ENCODE results near the gene KRTAP2-2.
"Not testable (repeated sequence)": the region's sequence is repeated elsewhere in the genome, so short reads cannot be mapped to it uniquely, and the experiment has no call there.

Gene KRTAP2-2, protein sequence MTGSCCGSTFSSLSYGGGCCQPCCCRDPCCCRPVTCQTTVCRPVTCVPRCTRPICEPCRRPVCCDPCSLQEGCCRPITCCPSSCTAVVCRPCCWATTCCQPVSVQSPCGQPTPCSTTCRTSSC

DNA sequence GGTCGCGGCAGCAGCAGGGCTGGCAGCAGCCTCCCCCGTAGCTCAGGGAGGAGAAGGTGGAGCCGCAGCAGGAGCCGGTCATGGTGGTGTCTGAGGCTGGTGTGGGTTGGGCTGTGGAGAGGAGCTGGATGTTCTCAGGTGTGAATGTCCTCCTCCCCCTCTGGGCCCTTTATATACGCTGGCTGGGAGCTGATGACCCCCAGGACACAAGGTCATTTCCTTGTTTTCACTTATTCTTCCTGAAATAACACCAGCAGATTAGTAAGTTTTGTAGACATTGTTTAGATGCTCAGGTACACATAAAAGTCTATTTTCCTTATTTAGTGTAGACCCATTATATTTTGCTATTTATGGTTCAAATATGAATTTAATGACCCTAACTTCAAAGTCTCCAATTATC lies at the start of gene KRTAP2-2:
Gene KRTAP2-2, minus strand, starts transcription at position 101 of the 400 bp plus-strand sequence. Its CDS starts 19 bp downstream, at position 82.
- DNase-seq: not testable (repeated sequence)

DNA sequence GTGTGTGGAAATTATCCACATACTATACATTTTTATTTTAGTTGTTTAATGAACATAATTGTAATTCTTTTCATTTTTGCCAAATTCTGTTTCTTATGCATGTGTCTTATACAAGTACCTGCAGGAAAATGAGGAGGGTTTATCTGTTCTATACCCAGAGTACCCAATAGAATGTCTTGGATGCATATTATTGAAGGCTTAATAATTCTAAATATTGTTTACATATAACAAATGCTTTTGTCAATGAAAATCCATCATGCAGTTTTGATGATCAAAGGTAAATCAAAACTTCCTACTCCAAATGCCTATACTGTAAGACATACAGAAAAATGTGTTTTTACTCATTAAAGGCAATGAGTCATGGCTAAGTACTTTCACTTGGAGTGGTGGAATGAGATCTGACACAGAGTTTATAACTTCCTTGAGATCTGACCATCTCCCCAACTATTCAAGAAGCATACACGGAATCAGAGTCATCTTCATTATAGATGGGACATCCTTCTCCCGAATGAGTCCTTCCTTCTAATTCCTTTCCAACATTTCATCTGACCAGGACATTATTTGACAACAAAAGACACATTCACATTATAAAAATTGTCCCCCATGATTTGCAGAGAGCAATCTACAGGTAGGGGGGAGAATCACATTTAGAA lies 49.5 kb upstream of the KRTAP2-2 start:
- DNase-seq: not testable (repeated sequence)

DNA sequence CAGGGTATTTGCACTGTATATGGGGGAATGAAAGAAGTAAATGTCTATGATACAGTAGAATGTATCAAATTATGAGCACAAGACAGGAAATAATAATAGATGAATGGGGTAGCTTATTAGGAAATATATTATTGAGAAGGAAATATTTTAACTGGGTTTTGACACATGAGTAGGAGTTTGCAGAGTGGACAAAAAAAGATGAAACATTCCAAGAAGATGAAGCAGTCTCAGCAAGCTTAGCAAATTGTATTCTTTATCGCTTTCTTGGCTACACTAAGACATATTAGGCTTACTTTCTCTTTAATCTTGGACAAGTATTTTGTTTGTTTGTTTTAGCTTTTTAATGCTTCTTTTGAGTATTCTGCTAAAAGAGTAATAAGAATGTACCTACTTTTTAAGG lies 48.9 kb upstream of the KRTAP2-2 start:
- DNase-seq: no peak

DNA sequence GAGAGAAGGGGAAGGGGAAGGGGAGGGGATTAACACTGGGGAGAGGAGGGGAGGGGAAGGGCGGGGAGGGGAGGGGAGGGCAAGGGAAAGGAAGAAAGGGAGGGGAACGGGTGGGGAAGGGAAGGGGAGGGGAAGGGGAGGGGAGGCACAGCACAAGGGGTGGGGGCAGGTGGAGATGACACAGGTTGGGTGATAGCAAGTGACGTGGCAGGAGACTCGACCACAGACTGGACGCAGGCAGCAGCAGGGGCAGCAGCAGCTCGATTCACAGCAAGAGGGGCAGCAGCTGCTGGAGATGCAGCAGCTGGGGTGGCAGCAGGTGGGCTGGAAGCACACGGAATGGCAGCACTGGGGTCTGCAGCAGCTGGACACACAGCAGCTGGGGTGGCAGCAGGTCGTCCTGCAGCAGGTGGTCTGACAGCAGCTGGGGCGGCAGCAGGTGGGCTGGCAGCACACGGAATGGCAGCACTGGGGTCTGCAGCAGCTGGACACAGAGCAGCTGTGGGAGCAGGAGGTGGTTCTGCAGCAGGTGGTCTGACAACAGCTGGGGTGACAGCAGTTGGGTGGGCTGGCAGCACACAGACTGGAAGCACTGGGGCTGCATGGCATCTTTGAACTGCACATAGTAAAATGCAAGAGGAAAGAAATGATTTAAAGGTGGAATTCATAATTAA lies 46.7 kb upstream of the KRTAP2-2 start, which contains the start of gene KRTAP4-16:
Gene KRTAP4-16, minus strand, starts transcription at position 624 of the 674 bp plus-strand sequence. Its CDS starts 0 bp downstream, at position 624.
- DNase-seq: no peak

DNA sequence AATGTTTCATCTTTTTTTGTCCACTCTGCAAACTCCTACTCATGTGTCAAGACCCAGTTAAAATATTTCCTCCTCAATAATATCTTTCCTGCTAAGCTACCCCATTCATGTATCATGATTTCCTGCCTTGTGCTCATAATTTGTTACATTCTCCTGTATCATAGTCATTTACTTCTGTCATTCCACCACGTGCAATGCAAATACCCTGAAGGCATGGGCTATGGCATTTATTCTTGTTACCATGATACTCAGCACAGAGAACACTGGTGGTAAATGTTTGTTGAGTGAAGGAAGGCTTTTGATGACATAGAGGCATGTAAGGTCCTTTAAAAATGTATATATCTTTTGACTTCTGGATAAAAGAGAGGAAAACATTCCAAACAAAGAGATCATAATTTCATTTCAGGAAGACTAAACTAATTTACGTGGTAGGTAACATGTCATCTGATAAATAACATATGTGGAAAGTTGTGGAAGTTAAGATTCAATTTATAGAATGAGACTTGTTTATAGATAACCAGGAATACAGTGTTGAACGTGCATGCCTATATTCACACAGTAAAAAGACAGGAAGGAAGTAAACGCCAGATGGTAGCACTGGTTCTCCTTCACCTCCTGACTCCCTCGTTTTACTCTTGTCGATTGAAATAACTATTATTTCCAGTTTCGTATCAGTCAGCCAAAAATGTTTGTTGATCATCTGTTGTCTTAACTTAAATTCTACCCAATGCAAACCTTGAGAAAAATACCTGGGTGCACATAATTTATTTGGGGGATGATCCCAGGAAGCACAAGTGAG lies 44.9 kb upstream of the KRTAP2-2 start:
- DNase-seq: not testable (repeated sequence)

DNA sequence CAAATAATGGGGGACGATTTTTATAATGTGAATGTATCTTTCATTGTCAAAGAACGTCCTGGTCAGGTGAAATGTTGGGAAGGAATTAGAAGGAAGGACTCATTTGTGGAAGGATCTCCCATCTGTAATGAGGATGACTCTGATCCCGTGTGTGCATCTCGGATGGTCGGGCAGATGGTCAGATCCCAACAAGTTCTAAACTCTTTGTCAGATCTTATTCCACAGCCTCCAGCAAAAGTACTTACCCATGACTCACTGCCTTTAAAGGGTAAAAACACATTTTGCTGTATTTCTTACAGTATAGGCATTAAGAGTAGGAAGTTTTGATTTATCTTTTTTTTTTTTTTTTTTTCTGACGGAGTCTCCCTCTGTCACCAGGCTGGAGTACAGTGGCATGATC lies 43.5 kb upstream of the KRTAP2-2 start:
- no peak for DNase-seq

DNA sequence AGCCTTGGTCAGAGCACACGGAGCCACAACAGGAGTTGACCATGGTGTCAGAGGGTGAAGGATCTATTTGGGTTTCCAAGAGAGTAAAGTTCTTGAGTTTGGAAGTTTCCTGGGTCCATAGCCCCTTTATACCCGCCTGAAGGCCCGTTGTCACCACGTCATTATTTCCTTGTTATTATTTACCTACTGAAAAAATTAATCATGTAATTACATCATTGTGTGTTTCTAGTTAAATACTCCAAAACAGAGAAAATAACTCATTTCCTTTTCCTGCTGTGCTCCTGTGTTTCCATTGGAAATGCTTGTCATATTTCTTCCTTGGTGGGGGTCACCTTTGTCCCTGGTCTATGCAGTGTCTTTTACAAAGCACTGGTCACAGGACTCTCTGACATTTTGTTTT lies 43.0 kb upstream of the KRTAP2-2 start, which contains the start of gene KRTAP4-8:
Gene KRTAP4-8, minus strand, starts transcription at position 101 of the 400 bp plus-strand sequence. Its CDS starts 58 bp downstream, at position 43.
- no peak for DNase-seq

DNA sequence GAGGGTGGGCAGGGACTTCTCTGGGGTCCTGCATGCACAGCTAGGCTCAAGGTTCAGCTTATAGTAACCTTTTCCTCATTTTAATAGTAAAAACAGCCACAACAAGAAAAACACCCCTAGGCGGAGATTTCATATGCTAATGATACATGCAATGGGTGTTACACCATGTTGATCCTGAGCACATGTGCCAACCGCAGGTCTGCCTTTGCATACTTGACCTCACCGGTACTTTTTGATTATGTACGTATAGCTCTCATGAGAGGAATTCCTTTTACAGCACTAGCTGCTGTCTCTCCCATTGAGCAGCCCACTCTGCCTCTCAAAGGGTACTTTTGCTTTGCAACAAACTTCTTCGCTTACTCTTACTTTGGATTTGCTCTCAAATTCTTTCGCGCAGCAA lies 41.0 kb upstream of the KRTAP2-2 start:
- no peak for DNase-seq

DNA sequence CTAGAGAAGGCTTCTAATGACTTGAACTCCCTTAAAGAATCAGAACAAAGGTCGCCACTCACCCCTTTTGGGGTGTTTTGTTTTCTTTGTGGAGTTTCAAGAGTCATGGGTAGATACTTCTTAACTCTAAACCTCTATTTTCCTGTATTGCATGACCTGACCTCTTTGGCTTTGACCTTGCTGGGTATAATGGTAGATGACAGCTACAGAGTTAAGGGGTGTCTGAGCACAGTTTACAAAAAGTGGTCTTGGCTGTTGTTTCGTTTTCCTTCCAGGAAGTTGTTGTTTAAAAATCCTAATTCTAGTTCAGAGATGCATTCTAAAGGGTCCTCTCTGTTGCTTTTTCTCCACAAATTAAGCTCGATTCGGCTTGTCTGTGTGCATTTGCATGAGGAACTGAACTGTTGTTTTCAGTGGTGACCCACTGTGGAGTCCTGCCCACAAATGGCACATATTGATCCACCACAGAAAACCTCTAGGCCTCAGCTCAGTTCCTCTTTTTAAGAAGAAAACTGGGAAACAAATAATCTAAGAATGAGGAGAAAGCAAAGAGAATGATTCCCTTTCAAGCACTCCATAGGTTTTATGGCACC lies 33.8 kb upstream of the KRTAP2-2 start:
- not testable (repeated sequence) for DNase-seq

DNA sequence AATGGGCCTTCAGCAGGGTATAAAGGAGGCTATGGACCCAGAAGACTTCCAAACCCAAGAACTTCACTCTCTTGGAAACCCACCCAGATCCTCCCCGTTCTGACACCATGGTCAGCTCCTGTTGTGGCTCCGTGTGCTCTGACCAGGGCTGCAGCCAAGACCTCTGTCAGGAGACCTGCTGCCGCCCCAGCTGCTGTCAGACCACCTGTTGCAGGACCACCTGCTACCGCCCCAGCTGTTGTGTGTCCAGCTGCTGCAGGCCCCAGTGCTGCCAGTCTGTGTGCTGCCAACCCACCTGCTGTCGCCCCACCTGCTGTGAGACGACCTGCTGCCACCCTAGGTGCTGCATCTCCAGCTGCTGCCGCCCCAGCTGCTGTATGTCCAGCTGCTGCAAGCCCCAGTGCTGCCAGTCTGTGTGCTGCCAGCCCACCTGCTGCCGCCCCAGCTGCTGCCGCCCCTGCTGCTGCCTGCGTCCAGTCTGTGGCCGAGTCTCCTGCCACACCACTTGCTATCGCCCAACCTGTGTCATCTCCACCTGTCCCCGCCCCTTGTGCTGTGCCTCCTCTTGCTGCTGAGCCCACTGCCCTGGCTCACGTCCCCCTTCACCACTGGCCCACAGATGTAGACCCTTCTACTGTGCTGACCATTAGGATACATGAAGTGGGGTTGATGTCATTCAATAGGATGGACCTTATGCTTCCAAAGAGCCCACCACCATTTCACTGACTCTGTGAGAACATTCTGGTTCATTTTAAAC lies 29.2 kb upstream of the KRTAP2-2 start, which contains the start of gene KRTAP4-7:
Gene KRTAP4-7, plus strand, starts transcription at position 51 of the 757 bp plus-strand sequence. Its CDS starts 57 bp downstream, at position 108.
- not testable (repeated sequence) for DNase-seq

DNA sequence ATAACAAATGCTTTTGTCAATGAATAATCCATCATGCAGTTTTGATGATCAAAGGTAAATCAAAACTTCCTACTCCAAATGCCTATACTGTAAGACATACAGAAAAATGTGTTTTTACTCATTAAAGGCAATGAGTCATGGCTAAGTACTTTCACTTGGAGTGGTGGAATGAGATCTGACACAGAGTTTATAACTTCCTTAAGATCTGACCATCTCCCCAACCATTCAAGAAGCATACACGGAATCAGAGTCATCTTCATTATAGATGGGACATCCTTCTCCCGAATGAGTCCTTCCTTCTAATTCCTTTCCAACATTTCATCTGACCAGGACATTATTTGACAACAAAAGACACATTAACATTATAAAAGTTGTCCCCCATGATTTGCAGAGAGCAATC lies 28.4 kb upstream of the KRTAP2-2 start:
- DNase-seq: not testable (repeated sequence)

DNA sequence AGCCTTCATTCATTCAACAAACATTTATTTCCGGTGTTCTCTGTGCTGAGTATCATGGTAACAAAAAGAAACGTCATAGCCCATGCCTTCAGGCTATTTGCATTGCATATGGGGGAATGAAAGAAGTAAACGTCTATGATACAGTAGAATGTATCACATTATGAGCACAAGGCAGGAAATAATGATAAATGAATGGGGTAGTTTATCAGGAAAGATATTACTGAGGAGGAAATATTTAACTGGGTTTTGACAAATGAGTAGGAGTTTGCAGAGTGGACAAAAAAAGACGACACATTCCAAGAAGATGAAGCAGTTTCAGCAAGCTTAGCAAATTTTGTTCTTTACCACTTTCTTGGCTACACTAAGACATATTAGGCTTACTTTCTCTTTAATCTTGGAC lies 27.6 kb upstream of the KRTAP2-2 start:
- no peak for DNase-seq

DNA sequence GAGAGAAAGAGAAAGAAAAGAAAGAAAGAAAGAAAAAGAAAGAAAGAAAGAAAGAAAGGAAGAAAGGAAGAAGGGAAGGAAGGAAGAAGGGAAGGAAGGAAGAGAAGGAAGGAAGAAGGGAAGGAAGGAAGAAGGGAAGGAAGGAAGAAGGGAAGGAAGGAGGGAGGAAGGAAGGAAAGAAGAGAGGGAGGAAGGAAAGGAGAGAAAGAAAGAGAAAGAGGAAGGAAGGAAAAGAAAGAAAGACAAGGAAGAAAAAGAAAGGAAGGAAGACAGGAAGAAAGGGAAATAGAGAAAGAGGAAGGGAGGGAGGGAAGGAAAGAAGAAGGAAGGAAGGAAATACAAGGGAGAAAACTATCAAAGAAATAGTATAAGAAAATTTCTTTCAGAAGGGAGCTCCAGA lies 21.8 kb upstream of the KRTAP2-2 start:
- DNase-seq: no peak

DNA sequence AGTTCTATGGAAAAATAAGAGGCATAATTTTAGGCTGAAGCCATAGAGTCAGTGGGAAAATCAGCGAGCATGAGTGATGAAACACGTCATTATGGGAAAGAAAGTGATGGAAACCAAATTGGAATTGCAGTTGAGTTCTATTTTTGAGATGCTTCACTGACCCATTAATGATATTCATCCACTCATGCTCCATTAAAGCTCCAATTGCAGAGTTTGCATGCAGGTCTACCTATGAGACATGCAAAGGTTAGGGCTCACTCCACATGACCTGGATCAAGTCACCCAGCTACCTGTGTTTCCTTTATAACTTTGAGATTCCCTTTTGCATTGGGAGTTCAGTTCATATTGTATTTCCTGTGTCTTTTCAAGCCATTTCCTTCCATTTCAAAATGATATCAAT lies 18.6 kb upstream of the KRTAP2-2 start:
- DNase-seq: no peak

DNA sequence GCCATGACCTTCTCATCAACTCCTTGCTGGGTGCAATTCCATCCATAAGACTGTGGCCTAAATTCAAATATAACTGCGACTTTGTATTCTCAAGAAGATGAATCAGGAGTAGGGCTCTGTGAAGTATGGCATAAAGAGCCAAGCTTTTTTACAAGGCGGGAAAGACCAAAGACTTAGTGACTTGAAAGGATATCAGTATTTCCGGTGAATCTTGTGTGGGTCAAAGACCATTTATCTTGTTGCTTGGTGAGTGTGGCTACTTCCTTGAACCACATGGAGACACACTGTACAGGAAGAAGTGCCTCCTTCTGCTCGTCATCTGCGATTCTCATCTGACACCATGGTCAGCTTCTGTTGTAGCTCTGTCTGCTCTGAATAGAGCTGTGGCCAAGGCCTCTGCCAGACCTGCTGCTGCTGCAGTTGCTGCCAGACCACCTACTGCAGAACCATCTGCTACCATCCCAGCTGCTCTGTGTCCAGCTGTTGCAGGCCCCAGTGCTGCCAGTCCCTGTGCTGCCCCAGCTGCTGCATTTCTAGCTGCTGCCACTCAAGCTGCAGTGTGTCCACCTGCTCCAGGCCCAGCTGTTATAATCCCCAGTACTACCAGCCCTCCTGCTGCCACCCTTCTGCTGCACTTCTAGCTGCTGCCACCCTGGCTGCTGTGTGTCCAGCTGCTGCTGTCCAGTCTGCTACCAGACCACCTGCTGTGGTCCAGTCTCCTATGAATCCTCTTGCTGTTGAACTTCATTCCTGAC lies 16.8 kb upstream of the KRTAP2-2 start:
- DNase-seq: no peak

DNA sequence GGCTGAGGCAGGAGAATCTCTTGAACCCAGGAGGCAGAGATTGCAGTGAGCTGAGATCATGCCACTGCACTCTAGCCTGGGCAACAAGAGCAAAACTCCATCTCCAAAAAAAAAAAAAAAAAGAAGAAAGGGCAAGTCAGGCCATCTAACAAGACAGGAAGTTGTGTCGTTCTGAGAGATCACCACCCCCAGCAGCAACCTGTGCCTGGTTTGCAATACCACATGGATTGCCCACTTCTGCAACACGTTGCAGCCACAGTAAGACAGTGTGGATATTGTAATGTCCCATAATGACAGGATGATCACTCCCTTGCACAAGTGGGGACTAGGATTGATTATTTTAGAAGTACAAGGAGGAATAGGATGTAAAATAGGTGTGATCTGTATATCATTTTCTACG lies 14.0 kb upstream of the KRTAP2-2 start:
- no peak for DNase-seq

DNA sequence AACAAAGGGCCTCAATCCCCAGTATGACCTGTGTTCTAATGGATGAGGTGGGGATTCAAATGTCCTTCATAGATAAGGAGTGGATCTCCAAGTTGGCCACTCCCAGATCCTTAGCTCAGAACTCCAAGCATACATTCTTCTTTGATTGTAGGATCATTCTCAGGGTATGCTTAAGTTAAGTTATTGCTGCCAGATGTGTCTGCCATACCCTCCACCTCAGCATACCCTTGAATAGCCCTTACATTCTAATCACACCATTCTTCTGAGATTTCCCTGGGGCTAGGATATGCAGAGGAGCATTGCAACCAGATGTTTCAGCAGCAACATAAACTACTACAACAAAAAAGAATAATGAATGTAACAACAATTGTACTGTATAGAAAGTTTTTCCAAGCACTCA lies 12.3 kb upstream of the KRTAP2-2 start:
- DNase-seq: no peak

DNA sequence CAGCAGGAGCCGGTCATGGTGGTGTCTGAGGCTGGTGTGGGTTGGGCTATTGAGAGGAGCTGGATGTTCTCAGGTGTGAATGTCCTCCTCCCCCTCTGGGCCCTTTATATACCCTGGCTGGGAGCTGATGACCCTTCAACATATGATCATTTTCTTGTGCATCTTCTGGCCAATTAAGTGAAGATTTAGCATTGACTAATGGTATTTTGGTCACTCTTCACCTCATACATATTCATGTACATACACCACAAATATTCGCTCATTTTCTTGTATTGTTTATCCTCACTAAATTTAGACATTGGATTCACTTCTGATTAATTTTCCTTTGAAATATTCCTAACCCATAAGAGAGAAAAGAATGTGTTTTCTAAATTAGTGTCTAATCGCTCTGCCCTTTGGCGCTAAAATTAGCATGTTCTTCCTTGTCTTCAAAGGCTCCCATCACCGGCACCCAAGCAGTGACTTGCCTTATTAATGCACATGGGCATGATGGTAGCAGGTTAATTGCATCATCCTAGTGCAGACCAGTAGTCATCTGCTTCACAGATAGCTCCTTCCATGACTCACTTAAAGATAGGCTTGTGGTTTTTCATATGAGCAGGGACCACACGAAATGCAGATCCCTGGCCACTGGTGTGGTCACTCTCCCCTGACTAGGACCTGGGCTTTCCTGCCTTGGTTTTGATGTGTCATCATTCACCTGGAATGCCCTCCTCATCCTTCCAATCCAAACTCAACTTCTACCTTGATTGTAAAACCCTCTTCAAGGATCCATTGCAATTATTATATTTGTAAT lies 11.0 kb upstream of the KRTAP2-2 start, which contains the start of gene KRTAP2-4:
Gene KRTAP2-4, minus strand, starts transcription at position 51 of the 796 bp plus-strand sequence. Its CDS starts 34 bp downstream, at position 17.
- no peak for DNase-seq

DNA sequence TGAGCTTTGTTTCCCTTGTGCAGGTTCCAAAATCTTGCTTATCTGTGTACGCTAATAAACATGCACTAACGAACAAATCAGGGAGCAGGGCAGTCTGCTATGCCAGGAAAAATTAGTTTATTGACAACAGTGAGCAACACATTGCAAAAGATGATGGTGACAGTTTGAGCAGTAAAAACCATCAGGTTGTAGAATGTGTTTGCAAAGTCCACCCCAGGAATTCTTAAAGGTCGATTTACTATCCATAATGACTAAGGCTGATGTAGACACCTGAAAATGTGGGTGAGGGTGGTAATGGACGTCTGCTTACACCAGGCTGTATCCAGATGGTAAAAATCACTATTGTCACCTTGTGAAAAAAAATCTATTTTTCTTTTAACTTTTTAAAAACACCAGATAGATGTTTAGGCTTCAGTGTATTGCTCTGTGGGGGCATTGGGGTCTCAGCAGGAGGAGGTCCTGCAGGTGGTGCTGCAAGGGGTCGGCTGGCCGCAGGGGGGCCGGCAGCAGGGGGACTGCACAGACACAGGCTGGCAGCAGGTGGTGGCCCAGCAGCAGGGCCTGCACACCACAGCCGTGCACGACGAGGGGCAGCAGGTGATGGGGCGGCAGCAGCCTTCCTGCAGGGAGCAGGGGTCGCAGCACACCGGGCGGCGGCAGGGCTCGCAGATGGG lies 10.1 kb upstream of the KRTAP2-2 start:
- DNase-seq: not testable (repeated sequence)
